Kidney capillary endothelial cell (primary cell): ENCODE measurements around the gene OLA1.

Experiments
- DNase-seq: peaks from one replicate; pipeline ENCODE4 v3.0.0-alpha.2; 2018; ENCODE audit warnings: low spot score

Gene OLA1

DNA sequence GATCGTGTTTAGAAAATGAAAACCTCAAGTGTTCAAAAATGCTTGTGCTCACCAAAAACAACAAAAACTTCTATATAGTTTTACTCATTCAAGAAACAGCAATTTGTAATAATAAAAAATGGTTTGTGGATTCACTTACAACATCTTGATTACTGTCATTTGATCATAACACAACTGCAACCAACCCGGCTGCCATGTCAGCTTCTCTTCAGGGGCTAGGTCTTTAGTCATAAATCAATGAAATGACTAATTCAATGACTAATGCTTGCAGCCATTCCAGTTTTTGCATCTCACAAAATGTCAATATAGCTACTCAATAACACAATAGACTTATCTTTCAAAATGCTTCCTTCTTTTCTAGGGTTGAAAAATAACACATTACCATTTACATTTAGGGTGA is 128.0 kb downstream of the OLA1 start:
- DNase-seq = peak; percentile 18

DNA sequence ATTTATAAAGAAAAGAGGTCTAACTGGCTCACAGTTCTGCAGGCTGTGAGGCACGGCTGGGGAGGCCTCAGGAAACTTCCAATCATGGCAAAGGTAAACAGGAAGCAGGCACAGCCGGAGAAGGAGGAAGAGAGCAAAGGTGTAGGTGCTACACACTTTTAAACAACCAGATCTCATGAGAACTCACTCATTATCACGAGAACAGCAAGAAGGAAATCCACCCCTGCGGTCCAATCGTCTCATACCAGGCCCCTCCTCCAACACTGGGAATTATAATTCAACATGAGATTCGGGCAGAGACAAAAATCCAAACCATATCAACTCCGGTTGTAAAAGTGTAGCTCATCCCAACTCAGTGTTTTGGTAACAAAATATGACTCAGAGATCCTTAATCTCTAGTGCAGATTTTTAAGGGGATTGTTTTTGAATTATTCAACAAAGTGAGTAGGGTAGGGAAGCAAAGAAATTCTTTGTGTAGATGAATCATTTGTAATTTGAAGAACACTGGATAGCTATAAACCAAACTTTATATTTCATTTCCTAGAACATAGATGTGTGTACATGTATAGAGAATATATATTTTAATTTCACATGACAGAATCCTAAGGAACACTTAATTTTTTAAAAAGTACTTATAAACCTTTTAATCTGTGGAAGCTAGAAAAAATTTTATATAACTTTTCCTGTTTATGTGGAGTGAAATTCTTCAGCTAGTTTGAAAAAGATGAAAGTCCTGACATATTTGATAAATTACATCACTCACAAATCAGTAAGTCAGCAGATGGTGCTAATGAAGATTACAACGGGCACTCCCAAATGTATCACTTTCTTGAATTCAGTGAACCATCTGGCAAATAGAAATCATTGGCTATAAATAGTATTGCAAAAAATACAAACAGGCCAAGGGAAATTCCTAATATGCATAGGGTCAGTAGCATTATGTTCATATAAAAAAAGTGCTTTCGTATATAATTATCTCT is 130.1 kb downstream of the OLA1 start:
- DNase-seq = no peak

DNA sequence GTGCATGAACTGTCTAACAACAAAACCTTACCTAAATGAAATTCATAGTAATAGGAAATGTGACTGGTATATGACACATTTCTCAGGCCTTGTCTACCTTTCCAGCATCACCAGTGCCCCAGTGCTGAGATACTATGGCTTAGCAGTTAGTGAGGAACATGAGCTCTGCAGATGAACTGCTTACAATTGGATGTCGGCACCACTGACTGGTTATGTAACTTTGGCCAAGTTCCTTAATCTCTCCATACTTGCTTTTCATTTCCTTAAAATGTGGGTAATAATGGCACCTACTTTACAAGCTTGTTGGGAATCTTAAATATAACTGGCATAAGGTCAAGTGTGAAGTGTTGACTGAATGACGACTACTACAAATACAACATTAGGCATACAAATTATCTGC is 136.3 kb downstream of the OLA1 start:
- DNase-seq = no peak

DNA sequence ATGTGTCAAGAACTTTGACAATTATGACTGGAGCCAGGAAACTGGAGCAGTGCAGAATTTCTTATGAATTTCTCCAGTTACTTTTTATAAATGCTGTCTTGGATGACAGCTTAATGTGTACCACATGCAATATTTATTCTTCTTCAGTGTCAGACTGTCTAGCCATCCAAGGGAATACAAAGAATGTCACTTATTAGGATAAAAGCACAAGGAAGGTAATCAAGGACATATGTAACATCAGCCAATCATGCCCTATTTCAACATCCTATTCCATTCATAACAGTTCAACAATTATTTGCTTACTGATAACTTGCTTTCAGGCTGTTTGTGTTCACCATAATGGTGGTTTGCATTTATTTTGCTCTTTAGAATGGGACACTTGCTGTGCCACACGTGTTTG is 139.8 kb downstream of the OLA1 start:
- no peak for DNase-seq

DNA sequence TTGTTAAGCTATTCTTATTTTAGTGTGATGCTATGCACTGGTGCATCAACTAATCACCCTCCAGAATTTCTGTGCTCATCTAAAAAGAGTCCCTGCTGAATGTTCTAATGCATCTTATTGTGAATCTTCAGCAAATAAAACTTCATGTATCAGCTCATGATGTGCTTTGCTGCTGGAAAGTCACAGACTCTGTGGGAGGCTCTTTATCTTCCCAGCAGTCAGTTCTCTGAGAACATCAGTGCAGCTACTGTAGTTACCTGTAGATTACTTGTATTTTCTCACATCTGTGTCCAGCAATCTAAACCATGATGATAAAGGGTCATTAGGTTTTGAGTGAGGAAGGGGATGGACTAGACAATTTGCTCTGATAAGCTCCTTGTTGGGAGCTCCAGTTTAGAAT is 141.6 kb downstream of the OLA1 start:
- no peak for DNase-seq

DNA sequence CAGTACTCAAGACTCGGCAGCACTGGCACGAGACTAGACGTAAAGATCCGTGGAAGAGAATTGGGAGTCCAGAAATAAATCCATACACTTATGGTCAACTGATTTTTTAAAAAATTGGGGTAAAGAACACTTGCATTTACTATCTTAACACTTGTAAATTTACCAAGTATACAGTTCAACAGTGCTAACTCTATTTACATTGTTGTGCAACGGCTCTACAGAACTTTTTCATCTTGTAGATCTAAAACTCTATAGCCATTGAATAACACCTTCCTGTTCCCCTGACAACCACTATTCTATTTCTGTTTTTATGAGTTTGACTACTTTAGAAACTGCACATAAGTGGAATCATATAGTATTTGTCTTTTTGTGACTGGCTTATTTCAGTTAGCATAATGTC is 153.8 kb downstream of the OLA1 start:
- DNase-seq = no peak

DNA sequence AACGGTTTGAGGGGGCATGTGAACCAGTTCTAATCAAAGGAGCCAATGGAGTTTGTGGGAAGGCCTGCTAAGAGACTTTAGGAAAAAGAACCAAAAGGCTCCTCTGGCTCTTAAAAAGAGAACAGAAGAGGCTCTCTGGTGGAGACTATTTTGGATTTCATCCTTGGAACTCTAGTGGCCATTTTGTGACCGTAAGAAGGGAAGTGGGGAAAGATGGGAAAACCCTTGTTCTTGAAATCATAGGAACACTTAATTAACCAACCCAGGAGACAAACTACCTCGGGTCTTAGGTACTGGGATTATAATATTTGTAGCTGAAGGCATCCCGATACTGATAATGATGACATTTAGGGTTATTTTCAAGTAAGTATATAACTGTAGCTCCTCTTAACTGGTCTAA is 157.9 kb downstream of the OLA1 start:
- DNase-seq = no peak

DNA sequence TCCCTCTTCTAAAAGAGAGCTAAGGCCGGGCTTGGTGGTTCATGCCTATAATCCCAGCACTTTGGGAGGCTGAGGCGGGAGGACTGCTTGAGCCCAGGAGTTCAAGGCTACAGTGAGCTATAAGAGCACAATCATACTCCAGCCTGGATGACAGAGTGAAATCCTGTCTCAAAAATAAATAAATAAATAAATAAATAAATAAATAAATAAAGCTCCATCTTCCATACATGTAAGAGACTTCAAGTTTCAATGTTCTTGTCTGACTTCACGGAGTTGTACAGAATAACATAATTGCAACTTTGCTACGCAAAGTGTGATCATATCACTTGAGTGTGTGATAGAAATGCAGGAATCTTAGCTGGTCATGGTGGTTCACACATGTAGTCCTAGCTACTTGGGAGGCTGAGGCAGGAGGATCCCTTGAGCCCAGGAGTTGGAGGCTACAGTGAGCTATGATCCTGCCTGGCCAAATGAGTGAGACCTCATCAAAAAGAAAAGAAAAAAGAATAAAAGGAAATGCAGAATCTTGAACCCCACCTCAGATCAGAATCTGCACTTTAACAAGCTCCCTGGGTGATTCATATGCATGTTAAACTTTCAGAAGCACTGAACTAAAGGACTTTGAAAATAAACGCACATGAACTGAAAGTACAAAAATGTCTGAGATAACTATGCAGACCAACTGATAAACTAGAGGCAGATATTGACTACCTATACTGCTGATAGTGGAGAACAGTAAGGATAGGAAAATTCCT is 159.4 kb downstream of the OLA1 start:
- no peak for DNase-seq

DNA sequence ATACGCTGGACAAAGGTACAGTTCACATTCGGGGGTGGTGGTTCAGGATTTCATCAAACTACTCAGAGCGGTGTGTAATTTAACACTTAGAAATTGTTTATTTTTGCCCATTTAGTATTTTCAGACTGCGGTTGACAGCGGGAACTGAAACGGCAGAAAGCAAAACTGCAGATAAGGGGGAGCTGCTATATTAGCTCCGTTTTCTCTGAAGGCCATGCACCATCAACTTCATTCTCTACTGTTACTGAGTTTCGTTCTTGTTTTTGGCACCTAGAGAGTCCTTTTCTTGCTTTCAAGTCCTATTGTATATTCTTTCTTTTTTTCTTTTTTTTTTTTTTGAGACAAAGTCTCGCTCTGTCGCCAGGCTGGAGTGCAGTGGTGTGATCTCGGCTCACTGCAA is 161.6 kb downstream of the OLA1 start:
- DNase-seq = no peak

DNA sequence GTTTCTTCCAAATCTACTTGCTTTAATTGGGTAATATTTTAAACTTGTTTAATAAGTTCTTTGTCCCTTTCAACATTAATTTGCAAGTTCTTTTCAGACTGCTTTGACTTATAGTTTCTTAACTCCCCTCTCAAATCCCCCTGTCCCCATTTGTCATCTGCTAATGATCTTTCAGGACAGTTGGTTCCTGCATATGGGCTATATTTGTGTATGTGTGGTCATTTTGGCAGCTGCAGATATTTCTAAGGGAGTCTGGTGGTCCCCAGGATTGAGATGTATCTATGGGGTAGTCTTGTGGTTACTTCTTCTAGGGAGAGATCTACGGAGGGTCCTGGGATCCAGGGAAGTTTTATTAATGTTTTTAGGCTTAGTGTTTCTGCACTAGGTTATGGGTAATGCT is 162.6 kb downstream of the OLA1 start:
- no peak for DNase-seq

DNA sequence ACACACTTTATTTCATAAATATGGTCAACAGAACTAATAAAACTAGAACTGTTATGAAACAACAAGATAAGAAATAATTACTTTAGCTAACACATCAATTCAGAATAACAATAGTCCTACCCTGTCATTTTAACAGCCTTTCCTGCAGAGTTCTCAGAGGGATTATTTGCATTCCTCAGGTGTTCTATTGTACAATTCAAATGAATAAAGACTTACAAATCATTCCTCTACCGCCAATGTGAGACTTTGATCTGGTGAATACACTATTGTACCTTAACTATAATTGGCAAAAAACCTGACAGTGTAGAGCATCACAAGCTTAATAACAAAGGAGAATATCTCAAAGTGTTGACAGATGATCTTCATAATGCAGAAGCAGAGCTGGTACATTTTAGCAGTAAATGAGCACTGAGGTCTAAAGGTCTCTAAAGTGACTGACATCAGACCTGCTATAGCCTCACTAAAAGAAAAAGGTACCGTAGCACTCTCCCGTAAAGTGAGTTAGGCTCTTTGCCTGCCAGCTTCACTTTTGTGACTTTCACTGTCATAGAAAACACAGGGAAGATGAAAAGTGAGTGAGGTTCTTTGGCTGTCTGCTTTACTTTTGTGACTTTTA is 164.4 kb downstream of the OLA1 start:
- DNase-seq = no peak

DNA sequence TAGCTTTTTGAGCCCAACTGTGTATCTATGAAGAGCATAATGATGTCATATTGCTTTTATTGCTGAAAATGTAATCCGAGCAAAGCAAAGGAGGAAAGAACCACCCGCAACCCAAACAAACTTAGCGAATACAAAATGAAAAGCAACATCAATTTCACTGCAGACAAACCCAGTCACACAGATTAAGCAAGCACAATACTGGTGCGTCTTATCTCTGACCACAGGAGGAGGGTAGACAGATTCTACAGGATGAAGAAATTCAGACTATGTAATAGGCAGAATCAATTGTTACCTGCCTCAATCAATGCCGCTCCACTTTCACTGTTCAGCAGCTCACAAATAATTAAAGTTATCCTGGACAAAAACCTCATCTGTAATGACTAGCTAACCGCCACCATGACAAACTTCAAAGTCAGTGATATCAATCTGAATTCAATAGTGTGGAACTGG is 167.6 kb downstream of the OLA1 start:
- DNase-seq = no peak

DNA sequence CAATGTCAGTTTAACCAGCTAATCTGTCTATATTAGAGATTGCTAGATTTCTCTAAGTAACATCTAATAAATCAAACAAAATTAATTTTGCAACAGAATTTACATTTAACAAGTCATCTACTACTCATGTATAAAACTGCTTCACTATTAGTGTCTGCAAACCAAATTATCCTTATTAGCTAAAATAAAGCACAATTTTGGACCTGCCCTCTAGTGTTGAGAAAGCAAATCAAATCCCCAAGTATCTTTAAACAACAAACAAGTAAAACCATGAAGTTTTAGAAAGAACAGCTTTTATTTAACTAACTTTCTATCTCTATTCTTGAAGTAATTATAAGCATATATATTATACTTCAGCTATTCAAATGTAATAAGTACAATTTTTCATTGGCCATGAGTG is 170.1 kb downstream of the OLA1 start:
- DNase-seq = no peak

DNA sequence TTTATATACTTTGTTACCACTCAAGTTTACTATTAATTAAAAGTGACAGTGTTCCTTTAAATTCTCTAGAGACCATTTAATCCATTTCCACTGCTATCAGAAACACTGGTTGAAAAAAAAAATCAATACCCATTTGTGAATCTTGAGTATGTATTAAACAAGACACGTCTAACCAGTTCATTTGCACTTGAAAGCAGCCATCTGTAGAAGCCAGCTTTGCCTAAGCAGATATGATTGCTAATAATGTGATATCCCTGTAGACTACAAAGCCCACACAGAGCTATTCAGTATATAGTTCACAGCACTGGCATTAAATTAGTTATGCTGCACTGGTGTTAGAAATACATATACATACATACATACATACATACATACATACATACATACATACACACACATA is 171.4 kb downstream of the OLA1 start:
- no peak for DNase-seq

DNA sequence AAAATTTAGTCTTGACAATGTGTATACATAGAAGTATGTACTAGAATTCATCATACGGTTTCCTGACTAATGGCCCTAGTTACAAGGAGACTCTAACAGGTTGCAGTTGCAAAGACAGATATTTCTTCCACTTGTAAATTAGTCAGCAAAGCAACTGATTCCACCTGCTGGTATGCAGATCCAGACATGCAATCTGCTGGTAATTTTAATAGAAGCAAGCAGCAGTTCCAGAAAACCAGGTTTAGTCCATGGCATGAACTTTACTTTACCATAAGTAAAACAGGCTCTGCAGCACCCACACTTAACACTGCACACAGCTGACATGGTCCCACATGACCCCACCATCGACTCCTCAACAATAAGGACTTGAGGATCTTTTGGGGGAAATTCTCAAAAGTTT is 172.3 kb downstream of the OLA1 start:
- no peak for DNase-seq

DNA sequence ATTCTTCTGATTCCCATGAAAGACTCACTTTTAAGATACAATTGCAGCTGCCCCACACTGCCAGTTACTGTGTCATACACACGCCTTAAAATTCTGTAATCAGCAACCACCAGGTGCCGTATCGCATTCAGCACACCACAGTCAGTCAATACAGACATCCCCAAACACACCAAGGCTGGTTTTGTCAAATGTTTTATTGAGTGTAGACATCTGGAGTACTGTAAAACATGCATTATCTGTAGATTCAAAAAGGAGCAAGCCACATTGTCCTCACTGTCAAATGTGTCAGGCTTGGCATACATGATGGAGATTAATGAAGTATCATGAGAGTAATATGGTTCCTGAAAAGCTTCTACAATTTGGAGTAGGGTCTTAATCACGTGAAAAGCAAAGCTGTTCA is 173.5 kb downstream of the OLA1 start:
- no peak for DNase-seq

DNA sequence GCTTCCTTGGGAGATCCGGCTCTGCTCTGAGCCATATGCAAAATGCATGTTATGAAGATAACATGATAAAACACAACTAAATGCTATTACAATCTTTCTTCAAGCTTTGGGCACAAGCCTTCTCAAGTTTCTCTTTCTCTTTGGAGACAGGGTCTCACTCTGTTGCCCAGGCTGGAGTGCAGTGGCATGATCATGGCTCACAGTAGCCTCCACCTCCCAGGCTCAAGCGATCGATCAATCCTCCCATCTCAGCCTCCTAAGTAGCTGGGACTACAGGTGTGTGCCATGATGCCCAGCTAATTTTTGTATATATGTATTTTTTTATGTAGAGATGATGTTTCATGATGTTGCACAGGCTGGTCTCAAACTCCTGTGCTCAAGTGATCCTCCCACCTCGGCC is 175.5 kb downstream of the OLA1 start:
- no peak for DNase-seq

DNA sequence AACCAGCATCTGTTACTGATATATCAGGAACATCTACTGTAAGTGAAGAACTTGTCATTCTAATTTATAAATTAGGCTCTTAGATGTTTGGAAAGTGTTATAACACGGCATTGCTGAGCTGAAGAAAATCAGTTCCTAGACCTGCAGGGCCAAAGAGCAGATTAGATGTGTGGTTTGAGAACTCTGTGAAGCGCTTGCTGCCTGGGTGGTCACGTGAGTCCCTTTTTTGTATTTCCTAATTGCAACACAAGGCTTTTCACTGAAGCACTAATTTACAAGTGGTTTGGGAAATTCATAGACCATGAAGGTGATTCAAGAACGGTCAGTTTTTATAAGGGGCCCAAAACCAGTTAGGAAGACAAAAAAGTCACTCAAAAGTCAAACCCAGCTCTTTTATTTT is 176.3 kb downstream of the OLA1 start:
- no peak for DNase-seq

DNA sequence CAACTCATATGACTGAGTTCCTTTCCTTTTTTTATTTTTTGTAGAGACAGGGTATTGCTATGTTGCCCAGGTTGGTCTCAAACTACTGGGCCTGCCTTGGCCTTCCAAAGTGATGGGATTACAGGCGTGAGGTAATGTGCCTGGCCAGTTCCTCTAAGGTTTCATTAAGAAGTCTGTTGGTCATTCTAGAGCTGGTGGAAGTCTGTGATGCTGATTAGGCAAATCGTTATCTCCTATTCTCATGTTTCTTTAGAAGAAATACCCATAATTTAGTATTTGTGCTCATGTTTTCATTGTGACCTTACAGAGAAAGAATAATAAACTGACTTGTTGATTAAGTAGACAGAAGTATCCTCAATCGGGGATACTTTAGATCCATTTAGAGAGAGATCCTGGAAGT is 177.0 kb downstream of the OLA1 start:
- no peak for DNase-seq

DNA sequence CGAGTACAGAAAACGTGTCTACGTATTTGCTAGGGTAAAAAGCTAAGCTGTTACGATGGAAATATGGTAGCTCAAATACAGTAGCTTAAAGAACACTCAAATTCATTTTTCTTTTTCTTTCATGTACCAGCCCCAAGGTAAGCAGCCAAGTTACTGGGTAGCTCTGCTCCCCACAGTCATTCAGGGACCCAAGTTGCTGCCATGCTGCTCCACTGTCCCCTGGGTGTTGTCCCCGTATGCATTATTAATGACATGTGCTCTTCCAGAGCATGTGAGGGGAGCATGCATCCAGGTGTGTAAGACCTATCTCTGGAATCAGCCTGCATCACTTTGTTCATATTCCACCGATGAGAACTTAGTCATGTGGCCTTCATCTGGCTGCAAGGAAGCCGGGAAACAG is 178.1 kb downstream of the OLA1 start:
- no peak for DNase-seq

DNA sequence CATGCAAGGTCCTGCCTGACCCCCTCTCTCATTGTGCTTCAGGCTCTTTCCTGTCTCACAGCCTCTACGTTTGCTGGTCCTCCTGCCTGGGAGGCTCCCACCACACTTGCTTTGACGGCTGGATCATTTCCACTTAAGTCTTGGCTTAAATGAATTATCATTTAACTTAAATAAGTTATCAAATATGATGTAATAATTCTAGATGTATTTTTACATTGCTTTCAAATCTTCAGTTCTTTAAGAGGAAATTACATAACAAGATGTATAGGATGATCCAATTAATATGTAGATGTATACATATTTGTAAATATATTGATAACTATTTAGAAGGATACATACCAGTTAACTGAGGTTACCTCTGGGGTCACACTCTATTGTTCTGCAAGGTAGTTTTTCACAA is 180.5 kb downstream of the OLA1 start:
- no peak for DNase-seq

DNA sequence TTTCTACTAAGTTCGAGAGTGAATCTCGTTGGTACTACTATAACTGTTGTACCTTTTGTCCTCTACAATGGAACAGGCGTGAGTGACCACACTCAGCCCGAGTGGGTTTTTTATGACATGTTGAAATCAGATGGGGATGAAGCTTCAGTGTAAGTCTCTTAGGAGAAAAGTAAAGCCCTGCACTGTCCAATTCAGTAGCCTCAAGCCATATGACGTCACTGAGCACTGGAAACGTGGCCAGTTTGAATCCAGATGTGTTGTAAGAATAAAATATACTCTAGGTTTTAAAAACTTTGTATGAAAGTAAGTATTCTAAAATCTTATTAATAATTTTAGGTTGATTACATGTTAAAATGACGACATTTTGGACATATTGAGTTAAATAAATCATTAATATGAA is 181.5 kb downstream of the OLA1 start:
- no peak for DNase-seq
